Neural cell (in vitro differentiated cells): Measurements from ENCODE around the gene MEPCE. TPM values are rescaled to one million over a fixed set of nuclear protein-coding genes. Genes with fewer than 3 reads are reported as not detected.

Experiments
- H2AFZ ChIP-seq: fragments of 200-600, 300-800 bp; sonication (generic), shearing (Covaris generic); 2 replicates; pipeline ENCODE4 v1.6.0; 2014; ENCODE audit warnings: low read depth, mild to moderate bottlenecking, antibody characterized with exemption, low read length, moderate library complexity
- H3F3A ChIP-seq: fragments of 200-600 bp; shearing (Covaris generic); 2 replicates; pipeline ENCODE4 v1.6.1; 2016; ENCODE audit warnings: mild to moderate bottlenecking, moderate library complexity, mixed read lengths, antibody characterized with exemption, low read length; ENCODE audit not compliant: insufficient read depth, poor library complexity, severe bottlenecking
- H3K27ac ChIP-seq: fragments of 200-600, 300-800 bp; sonication (generic), shearing (Covaris generic); 2 replicates; pipeline ENCODE4 v1.5.1; 2014; ENCODE audit warnings: mild to moderate bottlenecking, low read length, moderate library complexity
- H3K27me3 ChIP-seq: fragments of 300-800, 200-600 bp; sonication (generic), shearing (Covaris generic); 2 replicates; pipeline ENCODE4 v1.6.0; 2014; ENCODE audit warnings: mild to moderate bottlenecking, low read depth, low read length, moderate library complexity; ENCODE audit not compliant: insufficient read depth
- H3K36me3 ChIP-seq: fragments of 300-800, 200-600 bp; sonication (generic), shearing (Covaris generic); 2 replicates; pipeline ENCODE4 v1.5.1; 2014; ENCODE audit warnings: mild to moderate bottlenecking, antibody characterized with exemption, low read length, moderate library complexity; ENCODE audit not compliant: insufficient read depth
- H3K4me2 ChIP-seq: fragments of 300-800, 200-600 bp; sonication (generic), shearing (Covaris generic); 2 replicates; pipeline ENCODE4 v1.6.0; 2014; ENCODE audit warnings: mild to moderate bottlenecking, low read length
- H3K4me3 ChIP-seq: fragments of 300-800, 200-600 bp; sonication (generic), shearing (Covaris generic); 2 replicates; pipeline ENCODE4 v1.5.1; 2014; ENCODE audit warnings: mild to moderate bottlenecking, low read length, moderate library complexity
- H3K79me2 ChIP-seq: fragments of 200-600 bp; shearing (Covaris generic); replicated peaks from 2 replicates; pipeline ENCODE4 v1.6.0; 2014; ENCODE audit warnings: mild to moderate bottlenecking, low read length, moderate library complexity; ENCODE audit not compliant: insufficient read depth
- H3K9ac ChIP-seq: fragments of 300-800, 200-600 bp; sonication (generic), shearing (Covaris generic); 2 replicates; pipeline ENCODE4 v1.6.1; 2016; ENCODE audit warnings: mild to moderate bottlenecking, low read length, mixed read lengths
- H3K9me2 ChIP-seq: fragments of 200-600 bp; shearing (Covaris generic); 2 replicates; pipeline ENCODE4 v1.6.1; 2016; ENCODE audit warnings: mild to moderate bottlenecking, low read length, mixed read lengths; ENCODE audit not compliant: insufficient read depth
- H3K9me3 ChIP-seq: fragments of 200-600, 300-800 bp; sonication (generic), shearing (Covaris generic); 2 replicates; pipeline ENCODE4 v1.6.1; 2016; ENCODE audit warnings: mild to moderate bottlenecking, mixed run types, low read length, moderate library complexity, mixed read lengths
- H4K20me1 ChIP-seq: fragments of 200-600 bp; shearing (Covaris generic); 2 replicates; pipeline ENCODE4 v1.6.1; 2016; ENCODE audit warnings: mild to moderate bottlenecking, mixed run types; ENCODE audit not compliant: insufficient read depth
- EP300 ChIP-seq: fragments of 450-650 bp; conservative IDR thresholded peaks from 2 replicates; pipeline ENCODE4 v1.6.1; 2014; ENCODE audit warnings: antibody characterized with exemption, mild to moderate bottlenecking, moderate library complexity; ENCODE audit not compliant: poor library complexity, severe bottlenecking
- EZH2 ChIP-seq: fragments of 200-600, 300-800 bp; shearing (Covaris generic), sonication (generic); IDR thresholded peaks from 2 replicates; pipeline ENCODE4 v1.6.1; 2014; ENCODE audit warnings: antibody characterized with exemption, low read length, borderline replicate concordance, mild to moderate bottlenecking; ENCODE audit not compliant: insufficient read depth, poor library complexity, severe bottlenecking
- MXI1 ChIP-seq: fragments of 450-650 bp; conservative IDR thresholded peaks from 2 replicates; pipeline ENCODE4 v1.6.1; 2014; ENCODE audit warnings: antibody characterized with exemption, mild to moderate bottlenecking; ENCODE audit not compliant: poor library complexity, severe bottlenecking
- POLR2AphosphoS5 ChIP-seq: IDR thresholded peaks from 2 replicates; pipeline ENCODE4 v1.6.1; 2012
- RAD21 ChIP-seq: fragments of 450-650 bp; conservative IDR thresholded peaks from 2 replicates; pipeline ENCODE4 v1.6.1; 2014; ENCODE audit warnings: antibody characterized with exemption, mild to moderate bottlenecking, moderate library complexity
- SMC3 ChIP-seq: fragments of 450-650 bp; conservative IDR thresholded peaks from 2 replicates; pipeline ENCODE4 v1.6.1; 2014; ENCODE audit warnings: antibody characterized with exemption, mild to moderate bottlenecking, moderate library complexity; ENCODE audit not compliant: poor library complexity
- TAF1 ChIP-seq: IDR thresholded peaks from 2 replicates; pipeline ENCODE4 v1.6.1; 2012; ENCODE audit warnings: low read depth
- polyA plus RNA-seq: library from polyadenylated mRNA; depleted of rRNA; stranded (reverse); fragments of >200 nt; gene quantifications from 2 replicates; pipeline ENCODE4 v1.2.3, GENCODE V29; 2014
- TF ChIP-seq, protein P1 (sequence below): IDR thresholded peaks from 2 replicates; pipeline ENCODE4 v1.6.1; 2012; ENCODE audit warnings: borderline replicate concordance
- TF ChIP-seq, protein P2 (sequence below): fragments of 450-650 bp; IDR thresholded peaks from 2 replicates; pipeline ENCODE4 v1.5.1; 2014; ENCODE audit warnings: antibody characterized with exemption, mild to moderate bottlenecking, moderate library complexity; ENCODE audit not compliant: poor library complexity, severe bottlenecking

MEPCE gene
- polyA plus RNA-seq, 1 donor from 2014 or later, result 15.0 TPM

DNA sequence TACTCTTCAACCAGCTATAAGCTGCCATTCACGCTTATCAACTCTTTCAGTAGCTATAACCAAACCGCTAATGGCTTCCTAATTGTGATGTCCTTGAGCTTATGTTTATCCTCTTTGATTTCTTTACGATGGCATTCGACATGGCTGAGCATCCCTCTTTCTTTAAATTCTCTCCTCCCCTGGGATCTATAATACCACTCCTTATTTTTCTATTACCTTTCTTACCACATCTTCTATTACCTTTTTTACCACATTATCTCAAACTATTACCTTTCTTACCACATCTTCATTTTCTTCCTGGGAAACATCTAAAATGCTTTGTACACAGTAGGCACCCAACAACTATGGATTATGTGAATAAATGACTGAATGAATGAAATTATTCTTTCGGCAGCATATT, 14.2 kb upstream of the MEPCE start:
- H3K9ac ChIP-seq, result no peak overlapping the region
- H4K20me1 ChIP-seq, result no peaks in the 10 kb centered on the region
- no peaks in the 10 kb centered on the region for H3K9me3 ChIP-seq
- H3K4me2 ChIP-seq, result no peak overlapping the region
- H3K36me3 ChIP-seq, result no peaks in the 10 kb centered on the region
- TF ChIP-seq, protein P1, sequence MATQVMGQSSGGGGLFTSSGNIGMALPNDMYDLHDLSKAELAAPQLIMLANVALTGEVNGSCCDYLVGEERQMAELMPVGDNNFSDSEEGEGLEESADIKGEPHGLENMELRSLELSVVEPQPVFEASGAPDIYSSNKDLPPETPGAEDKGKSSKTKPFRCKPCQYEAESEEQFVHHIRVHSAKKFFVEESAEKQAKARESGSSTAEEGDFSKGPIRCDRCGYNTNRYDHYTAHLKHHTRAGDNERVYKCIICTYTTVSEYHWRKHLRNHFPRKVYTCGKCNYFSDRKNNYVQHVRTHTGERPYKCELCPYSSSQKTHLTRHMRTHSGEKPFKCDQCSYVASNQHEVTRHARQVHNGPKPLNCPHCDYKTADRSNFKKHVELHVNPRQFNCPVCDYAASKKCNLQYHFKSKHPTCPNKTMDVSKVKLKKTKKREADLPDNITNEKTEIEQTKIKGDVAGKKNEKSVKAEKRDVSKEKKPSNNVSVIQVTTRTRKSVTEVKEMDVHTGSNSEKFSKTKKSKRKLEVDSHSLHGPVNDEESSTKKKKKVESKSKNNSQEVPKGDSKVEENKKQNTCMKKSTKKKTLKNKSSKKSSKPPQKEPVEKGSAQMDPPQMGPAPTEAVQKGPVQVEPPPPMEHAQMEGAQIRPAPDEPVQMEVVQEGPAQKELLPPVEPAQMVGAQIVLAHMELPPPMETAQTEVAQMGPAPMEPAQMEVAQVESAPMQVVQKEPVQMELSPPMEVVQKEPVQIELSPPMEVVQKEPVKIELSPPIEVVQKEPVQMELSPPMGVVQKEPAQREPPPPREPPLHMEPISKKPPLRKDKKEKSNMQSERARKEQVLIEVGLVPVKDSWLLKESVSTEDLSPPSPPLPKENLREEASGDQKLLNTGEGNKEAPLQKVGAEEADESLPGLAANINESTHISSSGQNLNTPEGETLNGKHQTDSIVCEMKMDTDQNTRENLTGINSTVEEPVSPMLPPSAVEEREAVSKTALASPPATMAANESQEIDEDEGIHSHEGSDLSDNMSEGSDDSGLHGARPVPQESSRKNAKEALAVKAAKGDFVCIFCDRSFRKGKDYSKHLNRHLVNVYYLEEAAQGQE, result no peak
- no peak overlapping the region for H3K4me3 ChIP-seq
- no peaks in the 10 kb centered on the region for H3F3A ChIP-seq
- H3K9me2 ChIP-seq, result no peaks in the 10 kb centered on the region
- no peak overlapping the region for H2AFZ ChIP-seq
- H3K27ac ChIP-seq, result no peak overlapping the region
- H3K27me3 ChIP-seq, result no peaks in the 10 kb centered on the region
- H3K79me2 ChIP-seq, result no peaks in the 10 kb centered on the region

DNA sequence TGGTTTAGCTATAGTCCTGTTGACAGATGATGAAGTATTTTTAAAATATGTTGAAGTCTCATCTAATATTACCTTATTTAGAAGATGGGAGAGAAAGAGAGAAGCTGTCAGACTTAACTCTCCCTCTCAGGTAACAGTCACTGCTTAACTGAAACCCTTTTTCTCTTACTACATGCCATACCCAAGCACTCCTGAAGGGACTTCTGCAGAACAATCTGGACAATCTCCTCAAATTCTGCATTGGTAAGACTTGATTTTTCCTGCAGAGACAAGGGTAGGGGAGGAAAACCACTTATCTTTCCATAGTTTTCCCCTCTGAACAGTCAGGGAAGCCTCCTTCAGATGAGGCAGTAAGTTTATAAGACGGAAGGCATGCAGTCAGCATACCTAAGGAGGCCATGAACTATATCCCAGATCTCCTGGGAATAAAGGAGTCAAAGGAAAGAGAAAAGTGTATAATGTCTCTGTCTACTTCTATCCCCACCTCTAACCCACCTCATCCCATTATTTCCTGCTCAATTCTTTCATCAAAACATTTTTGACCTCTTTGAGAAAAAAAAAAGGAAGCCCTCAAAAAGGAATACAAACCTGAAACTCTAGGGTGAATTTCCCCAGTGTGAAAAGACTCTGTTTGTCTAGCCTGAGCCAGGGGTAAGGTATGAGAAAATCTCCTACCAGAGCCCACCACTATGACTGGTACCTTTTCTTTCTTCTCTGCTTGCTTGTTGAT, 10.5 kb upstream of the MEPCE start:
- Histone ChIP-seq H3K9me2 (no peaks in the 10 kb centered on the region), H3K27ac (no peak overlapping the region), H3F3A (no peaks in the 10 kb centered on the region), H3K79me2 (no peaks in the 10 kb centered on the region), H3K4me2 (no peak overlapping the region), H3K27me3 (no peaks in the 10 kb centered on the region), H3K4me3 (no peak overlapping the region), H2AFZ (no peak overlapping the region), H3K9me3 (no peaks in the 10 kb centered on the region), H3K9ac (no peak overlapping the region), H4K20me1 (no peaks in the 10 kb centered on the region), H3K36me3 (no peaks in the 10 kb centered on the region)
- TF ChIP-seq, protein P2, sequence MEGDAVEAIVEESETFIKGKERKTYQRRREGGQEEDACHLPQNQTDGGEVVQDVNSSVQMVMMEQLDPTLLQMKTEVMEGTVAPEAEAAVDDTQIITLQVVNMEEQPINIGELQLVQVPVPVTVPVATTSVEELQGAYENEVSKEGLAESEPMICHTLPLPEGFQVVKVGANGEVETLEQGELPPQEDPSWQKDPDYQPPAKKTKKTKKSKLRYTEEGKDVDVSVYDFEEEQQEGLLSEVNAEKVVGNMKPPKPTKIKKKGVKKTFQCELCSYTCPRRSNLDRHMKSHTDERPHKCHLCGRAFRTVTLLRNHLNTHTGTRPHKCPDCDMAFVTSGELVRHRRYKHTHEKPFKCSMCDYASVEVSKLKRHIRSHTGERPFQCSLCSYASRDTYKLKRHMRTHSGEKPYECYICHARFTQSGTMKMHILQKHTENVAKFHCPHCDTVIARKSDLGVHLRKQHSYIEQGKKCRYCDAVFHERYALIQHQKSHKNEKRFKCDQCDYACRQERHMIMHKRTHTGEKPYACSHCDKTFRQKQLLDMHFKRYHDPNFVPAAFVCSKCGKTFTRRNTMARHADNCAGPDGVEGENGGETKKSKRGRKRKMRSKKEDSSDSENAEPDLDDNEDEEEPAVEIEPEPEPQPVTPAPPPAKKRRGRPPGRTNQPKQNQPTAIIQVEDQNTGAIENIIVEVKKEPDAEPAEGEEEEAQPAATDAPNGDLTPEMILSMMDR, result no peak
- TF ChIP-seq RAD21 (no peak), TAF1 (no peak), EP300 (no peak), MXI1 (no peak), POLR2AphosphoS5 (no peak), SMC3 (no peak), EZH2 (no peak)
- TF ChIP-seq, protein P1, result no peak
